Activated naive CD4-positive, alpha-beta T cell treated with anti-CD3 and anti-CD28 coated beads, Interleukin-2, amount 50 U/mL, for 72 hours (primary cell): ENCODE results near the gene DPEP3. TPM values are rescaled to one million over a fixed set of nuclear protein-coding genes. Genes with fewer than 3 reads are reported as not detected.

Source experiments
- ATAC-seq, 2 donors: fragments of 150-1000 bp; cut with Tn5 transposase; 2 replicates each; pipeline ENCODE4 v1.10.0; 2021; ENCODE audit warnings: mild to moderate bottlenecking in 2 of 2, moderate library complexity in 2 of 2
- DNase-seq, 2 donors: peaks; one replicate each; pipeline ENCODE4 v3.0.0; 2021 to 2022; ENCODE audit warnings: low spot score in 2 of 2
- H3K27ac Mint-ChIP-seq, 2 donors: one replicate each; pipeline ENCODE4 v1.8.0; 2022; ENCODE audit warnings: mild to moderate bottlenecking in 2 of 2, mixed read lengths in 2 of 2
- H3K36me3 Mint-ChIP-seq, 2 donors: one replicate each; pipeline ENCODE4 v1.8.0; 2022; ENCODE audit warnings: mixed read lengths in 2 of 2
- H3K9me3 Mint-ChIP-seq, 2 donors: one replicate each; pipeline ENCODE4 v1.8.0; 2022; ENCODE audit warnings: mixed read lengths in 2 of 2
- total RNA-seq, 2 donors: library from RNA; stranded (reverse); gene quantifications; one replicate each; pipeline ENCODE4 v1.2.3, GENCODE V29; 2022

Gene DPEP3
- total RNA-seq, 2 donors from 2014 or later, result 0.19 to 0.23 TPM

DNA sequence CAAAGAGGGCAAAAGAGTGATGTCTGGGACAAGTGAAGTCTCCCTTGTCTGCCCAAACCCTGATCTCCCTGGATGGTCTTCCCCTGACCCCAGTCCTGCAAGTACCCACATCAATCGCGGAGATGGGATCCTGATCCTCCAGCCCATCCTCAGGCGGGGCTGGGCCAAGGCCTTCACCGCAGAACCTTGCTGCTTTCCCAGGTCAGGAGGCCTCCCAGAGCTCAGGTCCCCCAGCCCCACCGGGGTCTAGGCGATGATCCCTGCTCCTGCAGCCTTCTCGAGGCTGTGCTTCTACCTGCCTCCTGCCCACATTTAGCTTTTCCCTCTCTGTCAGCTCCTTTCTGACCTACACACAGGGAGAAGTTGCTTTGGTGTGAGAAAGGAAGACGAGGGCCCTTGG is 18.2 kb downstream of the DPEP3 start:
- no peak for ATAC-seq
- DNase-seq, result no peak
- Mint-ChIP-seq H3K36me3 (peaks cover 9 to 13% of the 10 kb centered on the region in 2 donors), H3K27ac (no peak overlapping the region), H3K9me3 (no peaks in the 10 kb centered on the region)

DNA sequence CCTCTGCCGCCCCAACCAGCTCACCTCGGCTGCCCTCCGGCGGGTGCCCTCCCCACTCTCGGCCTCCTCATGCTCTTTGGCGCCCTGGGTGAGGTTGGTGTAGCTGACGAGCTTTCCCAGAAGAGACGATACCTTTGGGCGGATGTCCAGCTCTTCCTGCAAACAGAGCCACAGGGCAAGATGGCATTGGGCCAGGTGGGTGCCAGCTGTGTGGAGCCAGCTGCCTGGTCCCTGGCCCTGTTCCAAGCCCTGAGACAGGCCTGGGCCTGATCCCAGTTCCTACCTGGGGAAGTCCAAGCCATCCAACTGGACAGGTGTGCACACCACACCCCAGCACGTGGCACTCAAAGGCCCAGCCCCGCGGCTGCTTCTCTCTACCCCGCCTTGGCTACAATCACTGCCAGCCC is 18.7 kb downstream of the DPEP3 start:
- no peak for ATAC-seq
- peaks cover 9 to 10% of the 10 kb centered on the region in 2 donors for H3K36me3 Mint-ChIP-seq
- no peaks in the 10 kb centered on the region for H3K9me3 Mint-ChIP-seq
- DNase-seq, result no peak
- H3K27ac Mint-ChIP-seq, result no peak overlapping the region

DNA sequence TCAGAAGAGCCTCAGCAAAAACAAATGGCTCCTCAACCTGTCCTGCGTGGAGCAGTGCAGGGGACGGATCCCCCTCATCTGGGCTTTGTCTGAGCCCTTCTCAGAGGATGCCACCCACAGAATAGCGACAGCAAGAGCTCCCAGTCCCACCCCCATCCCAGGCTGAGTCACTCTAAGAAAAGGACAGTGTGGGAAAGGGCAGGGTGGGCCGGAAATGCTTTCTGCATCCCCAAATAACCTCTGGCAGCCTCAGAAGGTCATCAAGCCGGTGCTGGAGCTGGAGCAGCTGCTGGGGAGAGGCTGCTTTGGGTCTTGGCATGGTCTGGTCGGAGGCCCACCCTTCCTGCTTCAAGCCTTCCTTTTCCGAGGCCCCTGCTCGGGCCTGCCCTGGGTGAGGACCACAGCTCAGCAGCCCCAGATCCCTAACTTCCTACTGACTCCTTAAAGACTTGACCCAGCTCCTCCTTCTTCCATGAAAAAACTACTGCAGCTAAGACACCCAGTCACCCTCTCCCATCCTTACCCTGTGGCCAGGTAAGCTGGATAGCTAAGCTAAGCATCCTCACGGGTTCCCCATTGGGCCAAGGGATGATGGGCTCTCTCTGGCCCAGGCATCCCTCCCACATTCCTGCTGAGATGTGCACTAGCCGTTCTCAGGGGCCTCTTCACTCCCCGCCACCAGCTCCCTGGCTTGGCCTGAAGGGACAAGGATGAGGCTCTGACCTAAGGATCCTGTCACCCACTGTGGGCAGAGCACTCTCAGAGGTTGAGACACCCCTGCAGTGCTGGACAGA is 20.6 kb downstream of the DPEP3 start:
- peaks cover 9 to 10% of the 10 kb centered on the region in 2 donors for H3K36me3 Mint-ChIP-seq
- no peak for DNase-seq
- H3K27ac Mint-ChIP-seq, result peak overlapping the region; percentile 2 to 27
- ATAC-seq, result no peak
- no peaks in the 10 kb centered on the region for H3K9me3 Mint-ChIP-seq

DNA sequence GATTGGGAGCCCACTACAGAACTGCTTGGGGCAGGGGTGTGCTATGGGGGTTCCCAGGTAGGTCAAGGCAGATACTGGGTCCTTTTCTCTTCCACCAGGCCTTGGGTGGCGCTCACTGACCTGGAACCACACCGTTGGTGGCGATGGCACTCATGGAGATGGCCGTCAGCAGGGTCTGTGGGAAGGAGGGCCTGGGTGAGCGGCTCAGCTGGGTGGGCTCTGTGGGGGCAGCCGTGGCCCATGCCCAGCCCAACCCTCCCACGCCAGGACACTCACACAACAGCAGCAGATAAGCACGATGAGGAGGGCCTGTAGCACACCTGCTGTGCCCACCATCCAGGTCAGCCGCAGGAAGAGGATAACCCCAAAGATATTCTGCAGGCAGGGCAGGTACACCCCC is 22.7 kb downstream of the DPEP3 start:
- Mint-ChIP-seq H3K9me3 (no peaks in the 10 kb centered on the region), H3K36me3 (peaks cover 5 to 6% of the 10 kb centered on the region in 2 donors), H3K27ac (no peak overlapping the region)
- DNase-seq (no peak), ATAC-seq (no peak)

DNA sequence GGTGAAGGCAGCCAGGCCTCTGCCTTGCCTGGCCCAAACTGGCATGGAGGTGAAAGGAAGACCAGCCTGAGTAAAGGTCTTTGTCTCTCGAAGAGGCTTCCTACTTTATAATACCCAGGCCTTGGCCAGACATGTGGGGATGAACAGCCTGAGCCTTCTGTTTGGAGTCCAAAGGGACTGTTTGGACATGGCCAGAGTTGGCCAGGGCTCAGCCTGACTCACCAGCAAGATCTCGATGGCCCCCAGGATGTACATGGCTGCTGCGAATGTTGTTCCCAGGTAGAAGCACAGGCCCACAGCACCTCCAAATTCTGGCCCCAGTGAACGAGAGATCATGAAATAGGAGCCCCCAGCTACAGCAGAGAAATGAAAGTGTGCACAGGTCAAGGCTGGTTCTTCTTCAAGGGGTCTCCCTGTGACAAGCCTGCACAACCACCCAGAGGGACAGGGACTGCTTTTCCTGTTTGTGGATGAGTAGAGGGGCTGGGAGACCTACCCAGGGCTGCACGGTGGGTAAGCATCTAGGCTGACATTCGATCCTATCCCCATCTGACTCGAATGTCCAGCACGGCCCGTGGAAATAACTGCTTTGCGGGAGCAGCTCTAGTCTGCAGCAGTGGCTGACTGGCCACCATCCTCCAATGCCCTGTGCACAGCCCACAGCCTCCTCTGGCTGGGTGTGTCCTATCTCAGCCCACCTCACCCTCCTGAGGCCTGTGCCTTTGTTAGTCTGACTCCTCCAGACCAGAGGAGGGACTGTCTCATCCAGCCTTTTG is 25.7 kb downstream of the DPEP3 start:
- no peak for ATAC-seq
- no peak overlapping the region for H3K27ac Mint-ChIP-seq
- DNase-seq, result no peak
- peaks cover 0 to 4% of the 10 kb centered on the region in 2 donors for H3K36me3 Mint-ChIP-seq
- no peaks in the 10 kb centered on the region for H3K9me3 Mint-ChIP-seq

DNA sequence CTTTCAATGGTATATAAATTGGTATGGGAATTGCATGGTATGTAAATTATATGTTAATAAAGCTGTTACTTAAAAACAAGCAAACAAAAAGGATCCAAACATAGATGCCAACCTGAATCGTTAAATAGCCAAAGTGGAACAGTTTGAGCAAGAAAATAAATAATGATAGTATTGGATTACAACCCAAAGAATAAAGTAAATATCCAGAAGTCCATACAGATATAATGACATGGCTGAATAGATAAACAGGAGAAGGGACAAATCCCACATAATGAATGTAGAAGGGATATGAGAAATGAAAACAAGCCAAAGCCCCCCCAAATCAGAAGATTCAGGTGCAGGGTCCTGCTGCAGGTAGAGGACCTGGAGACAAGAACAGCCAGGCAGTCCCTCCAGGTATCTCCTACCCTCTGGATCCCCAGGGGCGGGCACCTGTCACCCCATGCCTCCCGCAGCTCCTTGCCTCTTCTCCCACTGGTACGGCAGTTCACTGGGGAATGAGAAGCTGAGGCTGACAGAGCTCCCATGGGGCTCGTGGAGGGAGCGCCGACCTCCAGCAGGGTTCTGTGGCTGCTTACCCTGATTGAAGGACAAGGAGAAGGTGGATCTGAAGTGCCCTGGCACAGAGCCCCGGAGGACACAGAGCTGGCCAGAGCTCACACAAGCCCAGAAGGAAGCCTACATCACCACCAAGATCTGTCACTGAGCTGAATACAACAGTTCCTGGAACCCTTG is 26.5 kb downstream of the DPEP3 start:
- H3K27ac Mint-ChIP-seq, result peak overlapping the region in 1 of 2 donors; percentile 41
- H3K9me3 Mint-ChIP-seq, result no peaks in the 10 kb centered on the region
- H3K36me3 Mint-ChIP-seq, result peaks cover 0 to 4% of the 10 kb centered on the region in 2 donors
- no peak for DNase-seq
- no peak for ATAC-seq

DNA sequence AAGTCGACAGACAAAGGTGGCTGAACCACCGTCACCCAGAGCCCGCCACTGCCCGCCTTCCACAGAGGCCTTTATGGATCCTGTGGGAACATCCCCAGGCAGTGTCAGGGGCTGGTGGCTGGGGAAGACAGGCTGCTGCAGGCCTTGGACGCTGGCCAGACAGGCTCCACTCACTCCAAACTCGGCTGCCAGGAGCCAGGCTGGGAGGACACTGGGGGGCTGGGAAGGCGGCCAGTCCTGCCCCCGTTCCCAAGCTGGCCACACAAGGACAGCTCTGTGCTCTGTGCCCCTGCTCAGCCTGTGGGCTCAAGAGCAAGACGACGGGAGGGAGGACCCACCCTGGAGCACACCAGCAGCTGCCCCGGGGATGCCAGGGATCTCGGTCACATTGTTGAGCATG is 28.8 kb downstream of the DPEP3 start:
- Mint-ChIP-seq H3K36me3 (peaks cover 0 to 4% of the 10 kb centered on the region in 2 donors), H3K9me3 (no peaks in the 10 kb centered on the region), H3K27ac (peak overlapping the region; percentile 24 to 64)
- ATAC-seq, result no peak
- DNase-seq, result no peak

DNA sequence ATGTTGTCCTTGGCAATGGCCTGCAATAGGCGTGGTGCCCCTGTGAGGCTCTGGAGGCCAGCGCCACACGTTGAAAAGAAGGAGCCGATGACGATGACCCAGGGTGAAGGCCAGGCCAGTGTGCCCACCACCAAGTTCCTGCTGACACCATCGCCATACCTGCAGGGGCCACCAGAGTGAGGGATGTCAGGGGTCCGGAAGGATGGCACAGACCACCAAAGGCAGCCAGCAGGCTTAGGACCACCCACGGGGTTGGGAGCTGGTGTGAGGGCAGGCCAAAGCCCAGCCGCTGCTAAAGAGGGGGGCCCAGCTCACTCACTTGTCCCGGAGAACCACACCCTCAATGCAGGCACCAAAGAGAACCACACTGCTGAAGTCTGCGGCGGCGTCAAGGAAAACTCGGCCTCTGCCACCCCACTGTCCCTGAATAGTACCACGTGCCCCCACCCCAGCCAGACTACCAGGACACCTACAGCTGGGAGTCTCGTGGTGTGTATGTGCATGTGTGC is 29.9 kb downstream of the DPEP3 start:
- ATAC-seq (no peak), DNase-seq (no peak)
- Mint-ChIP-seq H3K36me3 (peaks cover 0 to 4% of the 10 kb centered on the region in 2 donors), H3K9me3 (no peaks in the 10 kb centered on the region), H3K27ac (no peak overlapping the region)

DNA sequence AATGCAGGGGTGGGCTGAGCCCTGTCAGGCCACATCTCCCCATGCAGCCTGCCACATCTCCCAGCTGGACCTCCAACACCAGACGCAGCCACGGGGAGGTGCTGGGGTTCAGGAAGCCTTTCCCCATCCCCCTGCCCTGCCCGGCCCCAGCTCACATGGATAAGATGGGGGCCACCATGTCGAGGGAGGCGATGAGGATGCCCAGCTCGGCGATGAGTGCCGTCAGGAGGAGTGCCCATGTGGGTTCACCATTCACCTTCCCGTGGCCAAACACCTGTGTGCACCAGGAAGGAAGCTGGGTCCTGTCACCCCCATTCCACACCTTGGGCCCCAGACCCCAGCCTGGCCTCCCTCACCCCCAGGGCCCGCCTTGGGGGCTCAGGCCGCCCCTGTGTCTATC is 30.7 kb downstream of the DPEP3 start:
- DNase-seq (no peak), ATAC-seq (no peak)
- Mint-ChIP-seq H3K9me3 (no peaks in the 10 kb centered on the region), H3K27ac (no peak overlapping the region), H3K36me3 (peaks cover 0 to 4% of the 10 kb centered on the region in 2 donors)

DNA sequence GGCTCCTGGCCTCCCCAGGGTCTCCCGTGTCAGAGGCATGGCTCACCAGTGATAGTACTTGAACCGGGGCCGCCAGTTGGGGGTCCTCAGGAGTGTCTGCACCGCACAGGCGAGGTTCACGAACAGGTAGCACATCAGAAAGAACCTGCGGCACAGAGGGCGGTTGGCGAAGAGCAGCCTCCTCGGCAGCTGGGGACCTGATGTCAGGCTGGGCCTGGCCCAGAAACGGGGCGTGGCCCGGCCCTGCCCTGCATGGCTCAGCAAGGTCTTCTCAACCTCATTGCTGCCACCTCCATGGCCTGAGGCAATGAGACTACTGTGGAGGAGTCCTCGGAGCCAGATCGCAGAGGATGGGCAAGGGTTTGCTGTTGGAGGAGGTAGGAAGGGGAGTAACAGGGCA is 32.3 kb downstream of the DPEP3 start:
- Mint-ChIP-seq H3K9me3 (no peaks in the 10 kb centered on the region), H3K27ac (peak overlapping the region; percentile 34 to 80), H3K36me3 (peaks cover 0 to 4% of the 10 kb centered on the region in 2 donors)
- DNase-seq, result no peak
- no peak for ATAC-seq

DNA sequence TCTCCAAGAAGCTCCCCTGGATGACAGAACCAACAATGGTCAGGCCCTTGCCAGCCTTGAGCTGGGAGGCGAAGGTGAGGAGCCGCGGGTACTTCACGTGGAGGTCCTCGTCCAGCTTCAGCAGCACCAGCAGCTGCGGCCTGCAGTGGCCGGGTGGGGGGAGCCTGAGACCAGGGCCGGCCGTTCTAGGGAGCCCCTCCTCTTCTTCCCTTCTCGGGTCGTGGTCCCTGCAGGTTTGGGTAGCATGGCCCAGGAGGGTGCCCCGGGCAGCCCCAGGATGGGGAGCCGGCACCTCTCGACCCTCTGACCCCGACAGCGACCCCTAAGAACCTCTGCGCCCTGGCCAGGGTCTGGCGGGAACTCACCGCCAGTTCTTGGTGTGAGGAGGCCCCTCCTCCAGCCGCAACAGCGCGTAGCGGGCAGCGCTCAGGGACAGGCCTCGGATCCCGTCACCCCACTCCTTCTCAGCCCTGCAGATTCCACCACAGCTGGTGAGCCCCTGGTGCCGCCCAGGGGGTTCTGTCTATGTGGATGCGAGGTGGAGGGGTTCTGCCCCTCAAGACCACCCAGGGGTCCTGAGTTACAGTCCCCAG is 33.2 kb downstream of the DPEP3 start:
- Mint-ChIP-seq H3K27ac (no peak overlapping the region), H3K9me3 (no peaks in the 10 kb centered on the region), H3K36me3 (peaks cover 0 to 4% of the 10 kb centered on the region in 2 donors)
- no peak for DNase-seq
- no peak for ATAC-seq

DNA sequence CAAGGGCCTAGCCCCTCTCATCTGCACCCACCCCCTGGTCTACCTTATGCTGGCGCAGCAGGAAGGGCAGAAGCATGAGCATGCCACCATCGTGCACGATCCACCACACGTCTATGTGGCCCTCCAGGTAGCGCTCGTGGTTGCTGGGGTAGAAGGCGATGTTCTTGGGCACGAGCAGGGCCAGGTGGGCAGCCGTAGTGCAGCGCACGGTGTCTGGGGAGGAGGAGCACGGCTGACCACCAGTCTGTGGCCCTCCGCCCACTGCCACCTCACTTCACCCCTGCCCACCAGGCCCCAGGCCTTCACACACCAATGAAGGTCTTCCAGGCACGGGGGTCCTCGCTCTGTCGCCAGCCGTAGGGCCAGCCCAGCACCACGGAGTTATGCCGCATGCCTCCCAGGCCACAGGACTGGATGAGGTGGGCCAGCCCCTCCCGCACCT is 34.1 kb downstream of the DPEP3 start:
- Mint-ChIP-seq H3K9me3 (no peaks in the 10 kb centered on the region), H3K36me3 (peaks cover 0 to 6% of the 10 kb centered on the region in 2 donors), H3K27ac (no peak overlapping the region)
- DNase-seq (no peak), ATAC-seq (no peak)

DNA sequence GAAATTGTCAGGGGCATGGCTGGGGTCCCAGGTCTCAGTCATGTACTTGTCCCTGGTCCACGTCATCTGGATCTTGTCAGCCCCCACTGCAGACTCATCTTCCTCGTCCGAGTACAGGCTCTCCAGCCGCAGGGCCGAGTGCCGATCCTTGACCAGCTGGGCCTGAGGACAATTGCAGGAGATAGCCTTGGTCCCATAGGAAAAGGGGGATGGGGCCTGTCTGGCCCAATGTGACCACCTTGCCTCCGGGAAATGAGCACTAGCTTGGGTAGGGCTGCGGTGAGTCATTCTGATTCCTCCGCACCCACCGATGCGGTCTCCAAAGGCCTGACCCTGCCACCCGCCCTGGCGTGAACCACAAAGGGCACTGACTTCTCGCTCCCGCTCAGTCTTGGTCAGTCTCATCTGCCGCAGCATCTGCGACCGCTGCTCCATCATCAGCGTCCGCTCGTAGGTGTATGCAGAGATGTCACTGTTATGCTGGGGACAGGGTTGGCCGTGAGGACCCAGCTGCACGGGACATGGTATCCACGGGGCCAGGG is 34.8 kb downstream of the DPEP3 start:
- no peak overlapping the region for H3K27ac Mint-ChIP-seq

DNA sequence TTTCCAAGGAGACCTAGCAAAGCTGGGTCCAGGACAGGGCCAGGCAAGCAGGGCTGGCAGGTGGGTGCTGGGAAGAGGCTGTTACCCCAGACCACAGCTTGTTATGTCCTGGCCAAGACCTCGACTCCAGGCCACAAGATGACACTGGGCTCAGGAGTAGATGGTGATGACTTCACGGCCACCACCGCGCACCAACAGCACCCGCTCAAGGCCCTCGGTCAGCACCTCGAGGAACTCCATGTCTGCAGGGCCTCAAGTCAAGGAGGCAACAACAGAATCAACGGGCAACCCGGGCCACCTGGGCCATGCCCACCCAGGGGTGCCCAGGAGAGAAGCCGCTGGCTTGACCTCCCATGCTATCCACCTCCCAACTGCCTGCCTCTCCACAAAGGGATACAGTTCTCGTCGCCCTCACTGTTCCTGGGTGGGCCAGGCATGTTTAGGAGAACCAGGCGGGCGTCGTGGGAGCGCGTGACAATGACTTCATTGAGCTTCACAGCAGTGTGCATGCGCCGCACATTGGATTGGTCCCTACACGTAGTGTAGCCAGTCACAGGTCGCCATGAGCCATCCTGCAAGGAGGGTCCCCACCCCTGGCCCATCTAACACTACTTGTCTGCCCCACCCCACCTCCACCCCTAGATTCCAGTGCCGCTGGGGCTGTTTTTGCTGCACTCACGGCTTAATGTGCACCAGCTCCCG is 35.5 kb downstream of the DPEP3 start:
- Mint-ChIP-seq H3K9me3 (no peaks in the 10 kb centered on the region), H3K36me3 (peaks cover 0 to 11% of the 10 kb centered on the region in 2 donors), H3K27ac (no peak overlapping the region)
- ATAC-seq (no peak), DNase-seq (no peak)

More for the DNA sequence above, 34.8 kb downstream of the DPEP3 start:
- no peak for DNase-seq
- H3K36me3 Mint-ChIP-seq, result peaks cover 0 to 6% of the 10 kb centered on the region in 2 donors
- no peaks in the 10 kb centered on the region for H3K9me3 Mint-ChIP-seq
- ATAC-seq, result no peak

DNA sequence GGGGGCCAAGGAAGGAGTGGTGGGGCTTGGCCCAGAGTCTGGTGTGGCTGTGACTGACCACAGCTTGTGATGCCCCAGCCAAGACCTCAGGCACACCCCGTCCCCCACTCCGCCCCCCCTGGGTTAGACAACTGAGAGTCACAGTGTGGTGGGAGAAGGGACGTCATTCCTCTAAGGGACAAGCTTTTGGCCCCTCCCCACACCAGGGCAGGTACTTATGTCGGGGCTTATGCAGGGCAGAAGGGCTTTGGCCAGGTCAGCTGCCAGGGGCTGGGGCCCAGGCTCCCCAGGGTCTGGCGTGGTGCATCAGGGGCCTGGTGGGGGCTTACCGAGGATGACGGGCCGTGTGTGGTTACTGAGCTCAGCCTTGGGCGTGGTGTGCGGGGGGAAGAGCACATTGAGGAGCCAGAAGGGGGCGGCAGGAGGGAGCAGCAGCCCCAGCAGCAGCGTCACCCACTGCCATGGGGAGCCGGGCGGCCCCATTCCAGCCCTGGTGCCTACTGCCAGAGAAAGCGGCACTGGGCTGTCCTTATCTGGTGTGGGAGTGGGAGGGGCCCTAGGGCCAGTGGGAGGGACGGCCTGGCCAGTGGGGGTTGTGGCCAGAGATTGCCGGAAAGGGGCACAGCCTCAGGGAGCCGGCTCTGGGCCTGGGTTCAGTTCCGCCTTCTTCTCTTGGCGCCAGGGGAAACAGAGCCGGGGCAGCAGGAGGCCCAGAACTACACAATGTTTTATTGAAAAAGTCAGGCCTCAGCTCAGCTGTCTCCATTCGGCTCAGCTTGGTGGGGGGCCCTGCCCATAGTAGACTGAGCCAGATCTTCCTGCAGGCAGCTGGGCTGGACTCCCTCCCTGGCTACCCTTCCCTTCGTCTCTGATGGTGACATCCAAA is 36.4 kb downstream of the DPEP3 start, which contains the start of gene LCAT:
Gene LCAT, minus strand, starts transcription at position 502 of the 886 bp plus-strand sequence. Its CDS starts 19 bp downstream, at position 483.
- Mint-ChIP-seq H3K27ac (peak within 1 kb of the TSS in 1 of 2 donors; percentile 29), H3K36me3 (peaks cover 0 to 13% of the 10 kb centered on the region in 2 donors), H3K9me3 (no peaks in the 10 kb centered on the region)
- DNase-seq (no peak), ATAC-seq (no peak)
